ENCODE results near the gene SH3GL3. TPM values are rescaled to one million over a fixed set of nuclear protein-coding genes. Genes with fewer than 3 reads are reported as not detected.

The SH3GL3 gene
- total RNA-seq, 1 experiment from 2014 or later, result 0.24 TPM

- intact Hi-C loops (cut with micrococcal nuclease; ENCODE audit: unreplicated experiment), result no loop called here
- no peaks in the 10 kb centered on the region for H3K36me3 Mint-ChIP-seq (ENCODE audit: insufficient read depth, unreplicated experiment)
- no TSS peak for BruUV-seq (replicated peaks)
- H3K4me3 Mint-ChIP-seq (ENCODE audit: low read depth, unreplicated experiment), result no peak overlapping the region
- peak overlapping the region; percentile 42 for H3K27ac Mint-ChIP-seq (ENCODE audit: unreplicated experiment)
- CTCF ChIA-PET, result interaction anchor here (1.2 kb wide), 1 partner anchor 15 kb away, joined by 3 read pairs; no protein-coding TSS in a partner anchor
- no peak for TF ChIP-seq CTCF (IDR thresholded peaks at IDR 0.05; ENCODE audit: unreplicated experiment)
- DNase-seq, result peak; percentile 15
- no peaks in the 10 kb centered on the region for H3K27me3 Mint-ChIP-seq (ENCODE audit: unreplicated experiment)
- H3K9me3 Mint-ChIP-seq (ENCODE audit: low read depth, unreplicated experiment), result no peaks in the 10 kb centered on the region
- H3K4me1 Mint-ChIP-seq (ENCODE audit: low read depth, unreplicated experiment), result peaks cover 38% of the 10 kb centered on the region
Observed at GRCh38 chr15:83610901-83611685, 164.0 kb downstream of the SH3GL3 start.

- BruUV-seq (replicated peaks), result no TSS peak
- no peak for DNase-seq
- Mint-ChIP-seq H3K4me3 (ENCODE audit: low read depth, unreplicated experiment) (no peak overlapping the region), H3K27ac (ENCODE audit: unreplicated experiment) (no peak overlapping the region), H3K36me3 (ENCODE audit: insufficient read depth, unreplicated experiment) (no peaks in the 10 kb centered on the region), H3K4me1 (ENCODE audit: low read depth, unreplicated experiment) (peaks cover 38% of the 10 kb centered on the region), H3K27me3 (ENCODE audit: unreplicated experiment) (no peaks in the 10 kb centered on the region), H3K9me3 (ENCODE audit: low read depth, unreplicated experiment) (no peaks in the 10 kb centered on the region)
- intact Hi-C loops (cut with micrococcal nuclease; ENCODE audit: unreplicated experiment), result no loop called here
- TF ChIP-seq CTCF (IDR thresholded peaks at IDR 0.05; ENCODE audit: unreplicated experiment), result no peak
- CTCF ChIA-PET, result no interaction called here
Observed at GRCh38 chr15:83612226-83612625, 165.1 kb downstream of the SH3GL3 start.

- no peak for DNase-seq
- H3K27ac Mint-ChIP-seq (ENCODE audit: unreplicated experiment), result no peak overlapping the region
- no peak for TF ChIP-seq CTCF (IDR thresholded peaks at IDR 0.05; ENCODE audit: unreplicated experiment)
- H3K4me3 Mint-ChIP-seq (ENCODE audit: low read depth, unreplicated experiment), result no peak overlapping the region
- intact Hi-C loops (cut with micrococcal nuclease; ENCODE audit: unreplicated experiment), result no loop called here
- no TSS peak for BruUV-seq (replicated peaks)
- CTCF ChIA-PET, result interaction anchor here (0.6 kb wide), 1 partner anchor 300 kb away, joined by 4 read pairs; no protein-coding TSS in a partner anchor
- H3K27me3 Mint-ChIP-seq (ENCODE audit: unreplicated experiment), result no peaks in the 10 kb centered on the region
- H3K9me3 Mint-ChIP-seq (ENCODE audit: low read depth, unreplicated experiment), result no peaks in the 10 kb centered on the region
- peaks cover 38% of the 10 kb centered on the region for H3K4me1 Mint-ChIP-seq (ENCODE audit: low read depth, unreplicated experiment)
- H3K36me3 Mint-ChIP-seq (ENCODE audit: insufficient read depth, unreplicated experiment), result no peaks in the 10 kb centered on the region
Observed at GRCh38 chr15:83612898-83613635, 165.9 kb downstream of the SH3GL3 start.

- CTCF ChIA-PET, result interaction anchor here (0.6 kb wide), 1 partner anchor 53 kb away, joined by 4 read pairs; no protein-coding TSS in a partner anchor
- no peaks in the 10 kb centered on the region for H3K9me3 Mint-ChIP-seq (ENCODE audit: low read depth, unreplicated experiment)
- TF ChIP-seq CTCF (IDR thresholded peaks at IDR 0.05; ENCODE audit: unreplicated experiment), result no peak
- peak; percentile 52 for DNase-seq
- BruUV-seq (replicated peaks), result no TSS peak
- H3K27ac Mint-ChIP-seq (ENCODE audit: unreplicated experiment), result peak overlapping the region; percentile 26
- H3K4me1 Mint-ChIP-seq (ENCODE audit: low read depth, unreplicated experiment), result peaks cover 38% of the 10 kb centered on the region
- intact Hi-C loops (cut with micrococcal nuclease; ENCODE audit: unreplicated experiment), result no loop called here
- no peak overlapping the region for H3K4me3 Mint-ChIP-seq (ENCODE audit: low read depth, unreplicated experiment)
- no peaks in the 10 kb centered on the region for H3K36me3 Mint-ChIP-seq (ENCODE audit: insufficient read depth, unreplicated experiment)
- no peaks in the 10 kb centered on the region for H3K27me3 Mint-ChIP-seq (ENCODE audit: unreplicated experiment)
Observed at GRCh38 chr15:83613714-83614113, 166.6 kb downstream of the SH3GL3 start.
